HG03469 (cell line): ENCODE results near the gene PTPRN2.

Experiments used
- ATAC-seq: cut with Tn5 transposase; IDR thresholded peaks from one replicate; pipeline ENCODE4 v1.9.1; 2021; ENCODE audit warnings: mild to moderate bottlenecking, moderate library complexity, moderate number of reproducible peaks; ENCODE audit not compliant: unreplicated experiment

Gene PTPRN2

DNA sequence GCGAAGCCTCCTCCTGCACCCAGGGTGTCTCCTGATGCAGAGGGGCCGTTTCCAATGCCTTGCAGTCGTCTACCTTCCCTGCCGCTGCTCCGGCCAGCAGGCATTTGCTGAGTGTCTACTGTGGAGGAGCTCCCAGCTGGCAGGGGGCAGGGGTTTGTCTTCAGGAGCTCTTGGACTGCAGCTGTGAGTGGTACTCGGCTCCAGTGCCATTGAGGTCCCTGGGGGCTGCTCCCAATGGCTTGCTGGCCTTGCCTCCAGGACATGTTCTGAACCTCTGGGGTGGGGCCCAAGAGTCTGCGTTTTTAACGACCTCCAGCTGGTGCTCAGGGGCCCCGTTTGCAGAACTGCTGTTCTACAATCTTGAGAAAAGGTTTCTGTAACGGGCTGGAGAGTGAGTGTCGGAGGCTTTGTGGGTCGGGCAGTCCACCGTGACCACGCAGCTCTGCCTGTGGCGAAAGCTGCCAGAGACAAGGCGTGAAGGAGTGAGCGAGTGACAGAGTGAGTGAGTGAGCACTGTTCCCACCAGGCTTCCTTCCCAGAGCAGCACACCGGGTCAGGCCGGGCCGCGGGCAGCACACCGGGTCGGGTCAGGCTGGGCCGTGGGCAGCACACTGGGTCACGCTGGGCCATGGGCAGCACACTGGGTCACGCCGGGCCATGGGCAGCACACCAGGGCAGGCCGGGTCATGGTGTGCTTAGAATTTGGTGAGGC, 520.2 kb downstream of the PTPRN2 start:
- ATAC-seq, result no peak

- ATAC-seq, result no peak
Measured at GRCh38 chr7:158066085-158066484, 521.5 kb downstream of the PTPRN2 start.

DNA sequence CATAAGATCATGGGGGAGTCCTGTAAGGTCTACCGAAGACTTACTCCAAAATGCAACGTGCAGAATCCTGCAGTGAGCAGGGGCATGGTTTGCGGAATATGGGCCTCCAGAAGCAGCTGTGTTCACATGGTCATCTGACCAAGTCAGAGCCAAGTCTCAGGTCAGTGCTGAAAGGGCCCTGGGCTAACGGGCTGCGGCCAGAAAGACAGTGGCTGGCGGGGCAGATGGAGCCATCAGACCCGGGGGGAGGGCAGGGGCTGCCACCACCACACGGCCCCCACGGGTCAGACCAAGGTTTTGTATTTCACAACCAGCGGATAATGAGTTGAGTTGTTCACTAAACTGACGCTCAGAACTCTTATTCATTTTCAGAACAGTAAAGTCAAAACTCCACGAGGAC, 522.3 kb downstream of the PTPRN2 start:
- no peak for ATAC-seq

DNA sequence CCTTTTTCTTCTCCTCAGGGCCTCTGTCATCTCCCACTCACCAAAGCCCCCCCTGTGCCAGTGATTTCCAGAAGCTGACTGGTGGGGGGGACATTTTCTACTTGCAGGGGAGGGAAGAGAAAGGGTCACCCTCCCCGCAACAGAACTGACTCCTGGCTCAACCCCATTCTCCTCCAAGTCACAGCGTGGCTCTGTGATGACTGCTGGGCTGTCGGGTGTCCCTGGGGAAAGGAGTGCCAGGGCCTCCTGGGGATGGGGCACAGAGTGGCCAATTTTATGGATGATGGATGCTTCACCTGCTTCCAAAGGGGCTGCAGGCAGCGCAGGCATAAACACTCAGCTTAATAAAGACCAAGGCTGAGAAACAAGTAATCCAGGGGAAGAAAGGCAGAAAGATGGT, 523.0 kb downstream of the PTPRN2 start:
- no peak for ATAC-seq

- ATAC-seq, result no peak
Measured at GRCh38 chr7:158063850-158064610, 523.6 kb downstream of the PTPRN2 start.

GRCh38 chr7:158062661-158063060, 525.0 kb downstream of the PTPRN2 start:
- ATAC-seq, result no peak

GRCh38 chr7:158061884-158062656, 525.6 kb downstream of the PTPRN2 start:
- no peak for ATAC-seq

DNA sequence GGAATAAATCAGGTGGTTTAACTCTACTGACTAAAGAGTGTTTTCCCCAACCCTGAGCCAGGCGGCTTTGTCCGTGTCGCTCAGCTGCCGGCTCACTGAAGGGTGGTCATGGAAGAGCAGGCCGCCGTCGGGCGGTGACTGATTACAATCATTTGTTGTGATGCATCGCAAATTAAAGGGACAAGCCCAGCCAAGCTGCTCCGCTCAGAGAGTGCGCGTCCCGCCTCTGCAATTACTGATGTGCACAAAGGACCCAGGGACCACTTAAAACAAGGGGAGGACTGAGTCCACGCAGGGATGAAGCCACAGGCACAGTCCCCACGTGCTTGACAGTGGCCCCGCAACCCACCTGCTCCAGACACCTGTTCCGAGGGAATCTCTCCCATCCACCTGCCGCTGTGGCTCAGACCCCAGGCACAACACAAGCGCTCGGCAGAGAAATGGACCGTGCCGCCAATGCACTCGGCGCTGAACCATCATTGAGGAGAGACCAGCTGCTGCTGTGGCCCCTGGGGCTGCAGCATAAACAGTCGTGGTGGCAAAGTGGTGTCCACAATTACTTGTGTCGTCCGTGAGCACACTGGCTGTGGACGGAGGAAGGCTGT, 526.5 kb downstream of the PTPRN2 start:
- no peak for ATAC-seq

DNA sequence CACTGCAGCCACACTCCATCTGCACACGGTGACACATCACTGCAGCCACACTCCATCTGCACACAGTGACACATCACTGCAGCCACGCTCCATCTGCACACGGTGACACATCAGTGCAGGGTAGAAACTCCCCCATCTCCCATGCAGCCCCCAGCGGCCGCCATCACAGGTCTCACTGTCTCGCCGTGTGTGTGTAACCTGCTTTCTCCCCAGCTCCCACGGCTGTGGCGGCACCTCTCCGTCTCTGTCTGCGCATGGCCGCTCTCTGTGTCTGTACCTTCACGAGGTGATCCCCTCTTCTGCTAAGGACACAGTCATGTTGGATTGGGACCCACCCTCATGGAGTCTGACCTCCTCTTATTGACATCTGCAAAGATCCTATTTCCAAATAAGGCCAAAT, 527.4 kb downstream of the PTPRN2 start:
- no peak for ATAC-seq

- no peak for ATAC-seq
Measured at GRCh38 chr7:158057446-158057845, 530.2 kb downstream of the PTPRN2 start.

GRCh38 chr7:158056761-158057160, 530.9 kb downstream of the PTPRN2 start:
- ATAC-seq, result no peak

- ATAC-seq, result no peak
Measured at GRCh38 chr7:158055726-158056510, 531.7 kb downstream of the PTPRN2 start.

GRCh38 chr7:158054611-158055010, 533.0 kb downstream of the PTPRN2 start:
- ATAC-seq, result no peak

GRCh38 chr7:158054081-158054480, 533.5 kb downstream of the PTPRN2 start:
- no peak for ATAC-seq

- ATAC-seq, result no peak
Measured at GRCh38 chr7:158053183-158053915, 534.3 kb downstream of the PTPRN2 start.

- ATAC-seq, result no peak
Measured at GRCh38 chr7:158052381-158053060, 535.1 kb downstream of the PTPRN2 start.

DNA sequence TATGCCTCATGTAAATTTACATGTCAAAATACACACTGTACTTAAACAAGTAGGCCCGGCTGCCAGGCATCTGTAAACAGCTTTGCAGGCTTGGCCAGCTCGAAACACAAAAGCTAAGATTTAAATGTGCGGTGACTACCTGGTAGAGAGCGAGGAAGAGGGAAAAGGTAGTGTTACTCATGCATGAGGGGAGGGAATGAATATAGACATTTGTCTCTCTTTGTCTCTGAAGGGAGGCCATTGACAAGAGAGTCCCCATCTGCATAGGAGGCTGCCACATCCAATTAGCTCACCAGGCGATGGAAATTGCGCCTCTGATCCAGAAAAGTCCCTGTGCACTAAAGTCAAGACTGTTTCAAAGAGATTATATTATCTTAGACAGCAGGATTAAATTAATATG, 535.8 kb downstream of the PTPRN2 start:
- ATAC-seq, result no peak

GRCh38 chr7:158050978-158051651, 536.5 kb downstream of the PTPRN2 start:
- ATAC-seq, result no peak
